Fibroblast of gingiva (primary cell): ENCODE measurements around the gene SLC38A4.
"Not testable (repeated sequence)": the region's sequence is repeated elsewhere in the genome, so short reads cannot be mapped to it uniquely, and the experiment has no call there.

ENCODE experiments used
- DNase-seq: peaks from one replicate; pipeline ENCODE4 v3.0.0-alpha.2; 2011; ENCODE audit warnings: low read depth

SLC38A4 gene

DNA sequence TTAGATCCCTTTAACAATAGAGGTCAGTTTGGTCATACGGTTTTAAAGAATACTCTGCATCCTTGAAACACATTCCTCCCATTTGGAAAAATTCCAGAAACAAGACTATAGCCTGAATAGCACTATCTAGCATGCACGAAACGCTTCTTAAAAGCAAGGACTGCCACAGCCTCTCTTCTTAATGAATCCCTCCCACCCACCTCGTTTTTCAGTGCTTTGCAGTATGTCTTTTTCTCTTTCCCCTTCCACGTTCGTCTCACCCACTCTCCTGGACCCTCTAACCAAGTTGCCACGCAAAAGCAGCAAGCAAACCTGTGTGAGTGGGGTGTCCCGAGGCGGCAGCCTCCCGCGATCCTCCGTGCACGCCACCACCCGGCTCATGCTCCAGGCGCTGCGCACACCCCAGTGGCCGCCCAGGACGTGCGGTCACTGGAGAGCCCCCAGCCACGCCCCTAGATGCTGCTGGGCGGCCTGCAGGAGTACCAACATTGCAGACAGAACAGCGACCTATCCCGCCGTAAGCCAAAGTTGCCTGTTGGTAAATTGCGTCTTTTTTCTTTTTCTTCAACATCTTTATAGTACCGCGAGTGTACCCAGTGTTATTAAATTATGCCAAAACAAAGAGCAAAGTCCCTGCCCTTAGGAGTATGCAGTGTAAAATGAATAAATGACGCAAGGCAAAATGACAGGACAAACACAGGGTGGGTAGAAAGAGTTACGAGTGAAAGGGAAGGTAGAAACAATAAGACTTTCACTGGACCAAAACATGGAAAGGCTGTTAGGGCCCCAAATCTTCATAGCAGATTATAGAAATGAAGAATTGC, at the start of gene SLC38A4:
TSS of gene SLC38A4 (minus strand) at position 407 of the 824 bp plus-strand sequence. CDS start 32,926 bp downstream, outside the sequence.
- DNase-seq = peak; percentile 51

GRCh38 chr12:46875095-46875494, 49.3 kb upstream of the SLC38A4 start:
- DNase-seq = no peak

DNA sequence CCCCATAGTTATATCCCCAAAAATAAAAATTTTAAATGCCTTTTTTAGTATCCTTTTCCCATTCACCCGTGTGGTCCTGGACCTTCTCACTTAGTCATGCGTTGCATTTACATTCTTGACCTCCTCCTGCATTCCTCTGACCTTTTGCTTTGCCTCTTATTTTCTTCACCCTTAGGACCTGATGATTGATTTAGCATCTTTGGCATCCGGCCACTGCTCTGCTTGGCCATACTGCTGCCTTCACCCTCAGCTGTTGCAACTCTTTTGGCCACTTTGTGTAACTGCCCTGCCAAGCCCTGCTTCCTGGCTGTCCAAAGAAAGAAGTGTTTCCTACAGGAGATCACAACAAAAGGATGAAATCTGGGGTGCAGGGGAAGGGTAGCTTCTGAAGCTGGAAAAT, 48.8 kb upstream of the SLC38A4 start:
- DNase-seq = peak; percentile 33

- DNase-seq = no peak
These were observed 46.3 kb upstream of the SLC38A4 start for GRCh38 chr12:46872135-46872534.

GRCh38 chr12:46865311-46865710, 39.5 kb upstream of the SLC38A4 start:
- DNase-seq = no peak

DNA sequence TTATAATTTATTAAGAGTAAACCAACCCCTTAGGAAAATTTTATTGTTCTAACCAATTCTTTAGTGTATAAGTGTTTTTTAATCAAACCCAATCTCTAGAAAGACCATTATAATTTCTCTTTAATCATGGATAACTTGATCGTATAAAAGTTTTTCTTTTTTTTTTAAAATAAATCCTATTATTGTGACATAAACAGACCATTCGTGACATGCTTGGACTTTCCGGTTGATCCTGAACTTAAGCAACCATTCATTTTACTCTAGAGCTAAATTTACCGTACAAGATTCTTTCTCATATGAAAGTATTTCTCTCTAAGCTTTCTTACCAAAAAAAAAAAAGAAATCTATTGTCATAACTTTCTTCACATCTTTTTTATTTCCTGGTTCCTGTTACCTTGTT, 32.6 kb upstream of the SLC38A4 start:
- DNase-seq = no peak

DNA sequence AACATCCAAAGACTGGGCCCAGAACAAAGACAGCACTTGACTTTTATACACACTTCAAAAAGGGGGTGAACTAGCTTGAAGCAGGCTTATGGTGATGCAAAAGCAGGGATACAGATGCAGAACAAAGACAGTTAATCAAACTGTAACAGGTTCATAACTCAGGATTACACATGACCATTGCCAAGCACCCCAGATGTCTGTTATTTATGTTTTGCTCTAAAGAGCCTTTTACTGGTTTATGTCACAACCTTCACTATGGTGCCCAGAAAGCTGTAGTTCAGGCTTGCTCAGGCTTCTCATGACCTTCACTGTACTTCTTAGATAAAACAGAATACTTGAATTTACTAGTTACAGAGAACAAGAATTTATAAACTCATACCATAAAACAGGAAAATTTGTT, 31.7 kb upstream of the SLC38A4 start:
- DNase-seq = no peak

DNA sequence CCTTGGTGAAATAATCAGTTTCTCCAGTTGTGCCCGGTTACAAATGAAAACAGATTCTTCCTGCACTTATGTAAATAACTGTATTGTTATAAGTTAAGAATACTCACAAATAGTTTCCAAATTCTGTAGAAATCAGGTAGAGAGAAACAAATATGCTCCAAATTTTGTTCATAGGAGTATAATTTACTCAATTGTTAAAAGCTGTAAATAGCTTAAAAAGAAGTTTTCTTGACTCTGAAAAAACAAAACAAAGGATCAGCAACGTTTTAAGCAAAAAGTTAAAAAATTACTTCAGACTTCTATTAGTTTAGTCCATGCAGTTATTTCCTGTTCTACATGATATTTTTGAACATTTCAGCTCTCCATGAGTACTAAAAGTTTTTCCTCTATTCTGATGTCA, 30.0 kb upstream of the SLC38A4 start:
- no peak for DNase-seq

GRCh38 chr12:46854188-46854587, 28.4 kb upstream of the SLC38A4 start:
- DNase-seq = not testable (repeated sequence)

DNA sequence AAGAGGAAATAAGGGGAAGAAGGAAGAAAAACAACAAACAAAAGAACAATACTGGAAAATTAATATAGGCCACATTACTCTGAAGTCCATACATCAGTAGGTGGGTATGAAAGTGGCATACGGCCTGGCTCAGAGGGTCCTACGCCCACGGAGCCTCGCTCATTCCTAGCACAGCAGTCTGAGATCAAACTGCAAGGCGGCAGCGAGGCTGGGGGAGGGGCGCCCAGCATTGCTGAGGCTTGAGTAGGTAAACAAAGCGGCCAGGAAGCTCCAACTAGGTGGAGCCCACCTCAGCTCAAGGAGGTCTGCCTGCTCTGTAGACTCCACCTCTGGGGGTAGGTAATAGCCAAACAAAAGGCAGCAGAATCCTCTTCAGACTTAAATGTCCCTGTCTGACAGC, 23.0 kb upstream of the SLC38A4 start:
- DNase-seq = not testable (repeated sequence)

GRCh38 chr12:46847001-46847400, 21.2 kb upstream of the SLC38A4 start:
- DNase-seq = no peak

DNA sequence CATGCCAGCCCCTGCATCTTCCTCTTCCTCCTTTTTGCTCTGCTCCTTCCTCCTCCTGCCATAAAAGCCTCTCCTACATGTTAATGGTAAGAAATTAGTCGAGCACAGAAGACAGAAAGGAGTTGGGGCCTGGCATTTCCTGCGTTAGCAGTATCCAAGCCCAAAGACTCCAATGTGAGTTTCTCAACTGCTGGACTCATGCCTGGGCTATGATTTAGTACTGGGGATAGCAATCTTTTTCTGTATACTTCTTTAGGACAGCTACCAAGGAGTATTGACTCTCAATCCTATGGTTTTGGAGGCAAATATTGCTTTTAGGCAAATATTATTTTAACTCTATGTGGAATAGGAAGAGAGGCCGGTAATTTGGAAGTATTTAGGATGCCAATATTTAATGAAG, 18.0 kb upstream of the SLC38A4 start:
- peak; percentile 70 for DNase-seq

- DNase-seq = no peak
These were observed 16.1 kb upstream of the SLC38A4 start for GRCh38 chr12:46841891-46842290.

GRCh38 chr12:46839964-46840363, 14.2 kb upstream of the SLC38A4 start:
- no peak for DNase-seq

GRCh38 chr12:46839232-46839631, 13.4 kb upstream of the SLC38A4 start:
- no peak for DNase-seq

- no peak for DNase-seq
These were observed 10.0 kb upstream of the SLC38A4 start for GRCh38 chr12:46835785-46836184.

DNA sequence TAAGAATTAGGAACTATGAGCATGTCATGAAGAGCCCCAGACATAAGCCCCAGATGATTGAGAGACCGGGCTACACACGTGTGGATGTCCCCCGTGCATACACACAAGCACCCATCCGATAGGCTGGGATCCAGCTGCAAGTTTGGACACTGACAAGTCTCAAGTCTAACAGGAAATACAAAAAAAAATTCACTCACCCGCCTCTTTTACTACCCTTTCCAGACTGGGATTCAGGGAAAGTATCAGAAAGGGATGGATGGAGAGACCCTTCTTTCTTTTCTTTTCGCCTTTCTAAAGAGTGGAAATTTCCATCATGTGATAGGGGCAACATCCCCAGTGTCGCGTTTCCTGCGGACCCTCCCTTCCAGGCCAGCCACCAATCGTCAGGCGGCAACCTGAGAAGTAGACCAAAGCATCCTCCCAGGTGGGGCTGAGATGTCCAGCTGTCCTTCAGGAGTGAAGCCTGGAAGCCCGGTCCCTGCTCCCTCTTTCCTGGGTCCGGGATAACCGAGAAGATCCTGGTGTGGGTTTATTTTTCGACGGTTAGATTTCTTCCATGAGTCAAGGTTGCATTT, 6.4 kb upstream of the SLC38A4 start:
- DNase-seq = no peak

- DNase-seq = no peak
These were observed 5.7 kb upstream of the SLC38A4 start for GRCh38 chr12:46831335-46832129.

DNA sequence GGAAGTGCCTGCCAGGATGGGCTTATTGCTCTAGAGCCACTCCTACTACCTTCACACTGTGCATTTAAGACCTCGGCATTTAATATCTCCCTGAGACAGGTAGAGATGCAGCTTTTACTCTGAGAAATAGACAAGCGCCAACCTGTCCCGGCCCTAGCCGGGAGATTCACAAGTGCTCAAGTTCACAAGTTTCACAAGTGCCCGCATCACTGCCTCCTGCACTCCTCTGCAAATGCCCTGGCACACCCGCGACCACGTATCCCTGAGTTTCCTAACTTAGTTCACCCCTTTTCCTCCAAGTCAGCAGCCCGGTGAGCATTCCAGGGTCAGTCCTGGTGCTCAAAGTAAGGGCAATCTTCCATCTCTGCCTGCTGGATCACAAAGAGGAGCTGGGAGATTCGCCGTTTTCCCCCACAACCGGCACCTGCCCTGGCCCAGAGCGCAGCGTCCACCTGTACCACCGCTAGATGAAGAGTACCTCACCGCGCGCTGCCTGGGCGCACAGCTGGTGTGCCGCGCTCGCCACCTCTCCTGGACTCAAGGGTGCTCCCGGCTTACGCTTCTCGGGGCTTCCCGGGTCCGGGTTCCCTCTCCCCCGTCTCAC, 5.0 kb upstream of the SLC38A4 start:
- no peak for DNase-seq

DNA sequence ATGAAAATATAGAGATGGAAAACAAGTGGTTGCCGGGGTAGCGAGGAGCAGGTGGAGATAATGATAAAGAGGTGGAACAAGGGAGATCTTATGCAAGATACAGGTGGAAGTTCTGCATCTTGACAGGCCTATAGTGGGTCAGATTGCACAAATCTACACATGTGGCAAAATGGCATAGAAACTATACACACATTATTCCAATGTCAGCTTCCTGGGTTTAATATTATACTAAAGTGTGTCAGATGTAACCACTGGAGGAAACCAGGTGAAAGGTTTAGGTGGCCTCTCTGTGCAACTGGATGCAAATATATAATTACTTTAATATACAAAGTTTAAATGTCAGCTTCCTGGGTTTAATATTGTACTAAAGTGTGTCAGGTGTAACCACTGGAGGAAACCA, 1.1 kb downstream of the SLC38A4 start:
- no peak for DNase-seq

GRCh38 chr12:46818642-46819041, 7.2 kb downstream of the SLC38A4 start:
- peak; percentile 30 for DNase-seq

DNA sequence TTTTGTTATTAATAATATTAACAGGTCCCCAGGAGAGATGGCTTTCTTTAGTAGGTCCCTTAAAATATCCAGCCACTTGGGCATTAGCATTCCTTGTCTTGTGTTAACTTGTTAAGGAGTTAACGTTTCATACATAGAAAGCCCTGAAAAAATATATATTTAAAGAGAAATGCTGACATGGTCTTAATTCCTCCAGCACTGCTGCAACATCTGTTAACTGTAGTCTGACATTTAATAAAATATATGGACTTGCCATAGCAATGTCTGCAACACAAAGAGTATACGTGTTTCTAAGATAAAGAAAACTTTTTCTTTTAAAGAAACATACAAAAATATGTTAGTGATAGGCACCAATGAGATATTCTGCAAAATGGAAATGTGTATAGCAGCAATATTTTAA, 10.0 kb downstream of the SLC38A4 start:
- DNase-seq = no peak

DNA sequence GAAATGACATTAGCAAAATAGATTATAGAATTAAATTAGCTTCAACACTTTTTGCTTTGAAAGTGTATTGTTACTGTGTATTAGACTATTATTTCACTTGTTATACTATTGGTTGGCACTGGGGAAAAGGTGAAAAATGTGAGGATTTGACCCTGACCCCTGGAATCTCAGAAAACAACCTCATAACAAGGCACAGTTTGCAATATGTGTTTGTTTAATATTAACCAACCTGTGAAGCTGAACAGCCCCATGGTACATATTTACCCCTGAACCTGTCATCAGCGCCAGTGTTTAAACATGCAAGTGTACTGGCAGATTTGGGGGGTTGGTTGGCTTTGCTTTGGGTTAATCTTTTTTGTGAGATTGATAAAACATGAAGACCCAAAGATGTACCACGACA, 11.7 kb downstream of the SLC38A4 start:
- no peak for DNase-seq
